Left renal pelvis (tissue), 4 donors: ENCODE results near the gene LILRA5. TPM values are rescaled to one million over a fixed set of nuclear protein-coding genes. Genes with fewer than 3 reads are reported as not detected.
"Not testable (repeated sequence)": the region's sequence is repeated elsewhere in the genome, so short reads cannot be mapped to it uniquely, and the experiment has no call there.

Source experiments
- DNase-seq, 4 donors: peaks; one replicate each; pipeline ENCODE4 v3.0.0-alpha.2; 2013; ENCODE audit warnings: low read depth in 4 of 4, low spot score in 3 of 4
- polyA plus RNA-seq, 4 donors: library from polyadenylated mRNA; unstranded; fragments of 120-200 nt; gene quantifications; one replicate each; pipeline ENCODE4 v1.2.1, GENCODE V29; 2013; ENCODE audit not compliant: insufficient read length in 4 of 4

LILRA5 gene
- polyA plus RNA-seq: under 1 TPM; 0.37 to 0.93 (median 0.73) TPM

GRCh38 chr19:54312436-54313377 lies at the start of gene LILRA5:
Gene LILRA5, minus strand, starts transcription at chr19:54313166. Its CDS starts 147 bp downstream, at chr19:54313019.
- no peak for DNase-seq

GRCh38 chr19:54361680-54362422 lies 48.9 kb upstream of the LILRA5 start:
- not testable (repeated sequence) for DNase-seq

GRCh38 chr19:54359149-54359820 lies 46.3 kb upstream of the LILRA5 start:
- not testable (repeated sequence) for DNase-seq

- no peak for DNase-seq
Measured at GRCh38 chr19:54357381-54357780, 44.4 kb upstream of the LILRA5 start.

GRCh38 chr19:54356444-54357056 lies 43.6 kb upstream of the LILRA5 start:
- DNase-seq: no peak

GRCh38 chr19:54355675-54356074 lies 42.7 kb upstream of the LILRA5 start:
- no peak for DNase-seq

GRCh38 chr19:54354761-54355160 lies 41.8 kb upstream of the LILRA5 start:
- no peak for DNase-seq

GRCh38 chr19:54352546-54352945 lies 39.6 kb upstream of the LILRA5 start:
- DNase-seq: no peak

- no peak for DNase-seq
Measured at GRCh38 chr19:54352041-54352440, 39.1 kb upstream of the LILRA5 start.

GRCh38 chr19:54351474-54351873 lies 38.5 kb upstream of the LILRA5 start:
- DNase-seq: no peak

GRCh38 chr19:54345938-54346386 lies 33.0 kb upstream of the LILRA5 start:
- DNase-seq: no peak

GRCh38 chr19:54343868-54344267 lies 30.9 kb upstream of the LILRA5 start:
- no peak for DNase-seq

GRCh38 chr19:54341295-54341694 lies 28.3 kb upstream of the LILRA5 start:
- DNase-seq: no peak

- no peak for DNase-seq
Measured at GRCh38 chr19:54339646-54340358, 26.8 kb upstream of the LILRA5 start.

- DNase-seq: no peak
Measured at GRCh38 chr19:54338521-54338920, 25.6 kb upstream of the LILRA5 start.

- no peak for DNase-seq
Measured at GRCh38 chr19:54337858-54338230, 24.9 kb upstream of the LILRA5 start.

GRCh38 chr19:54336893-54337857 lies 24.2 kb upstream of the LILRA5 start:
- no peak for DNase-seq

GRCh38 chr19:54335979-54336892 lies 23.3 kb upstream of the LILRA5 start:
- DNase-seq: no peak
